RWPE1 (cell line): ENCODE measurements around the gene KANK3.
"Not testable (repeated sequence)": the region's sequence is repeated elsewhere in the genome, so short reads cannot be mapped to it uniquely, and the experiment has no call there.

ENCODE experiments used
- CTCF ChIA-PET: fragments of 350-600 bp; sonication (Branson Sonifier 250); formaldehyde crosslinking; extraction: SDS; loops from one replicate; lab custom pipeline; 2021; lab: Yijun Ruan, JAX
- POLR2A ChIA-PET: fragments of 400-600 bp; formaldehyde crosslinking; extraction: SDS; loops from one replicate; lab custom pipeline; 2020; ENCODE audit warnings: antibody characterized with exemption; ENCODE audit not compliant: low non-redundant PET; lab: Yijun Ruan, JAX
- DNase-seq: peaks from one replicate; pipeline ENCODE4 v3.0.0; 2012; ENCODE audit warnings: low spot score
- H3K27ac ChIP-seq: fragments of 450-650 bp; 2 replicates; pipeline ENCODE4 v1.5.1; 2017
- TF ChIP-seq, protein P1 (sequence below): fragments of 450-650 bp; conservative IDR thresholded peaks from 2 replicates; pipeline ENCODE4 v1.5.1; 2017; ENCODE audit warnings: low read depth, mild to moderate bottlenecking

KANK3 gene

GRCh38 chr19:8306235-8307054, 36.6 kb downstream of the KANK3 start:
- ChIA-PET POLR2A (no interaction called here), CTCF (no interaction called here)
- TF ChIP-seq, protein P1, sequence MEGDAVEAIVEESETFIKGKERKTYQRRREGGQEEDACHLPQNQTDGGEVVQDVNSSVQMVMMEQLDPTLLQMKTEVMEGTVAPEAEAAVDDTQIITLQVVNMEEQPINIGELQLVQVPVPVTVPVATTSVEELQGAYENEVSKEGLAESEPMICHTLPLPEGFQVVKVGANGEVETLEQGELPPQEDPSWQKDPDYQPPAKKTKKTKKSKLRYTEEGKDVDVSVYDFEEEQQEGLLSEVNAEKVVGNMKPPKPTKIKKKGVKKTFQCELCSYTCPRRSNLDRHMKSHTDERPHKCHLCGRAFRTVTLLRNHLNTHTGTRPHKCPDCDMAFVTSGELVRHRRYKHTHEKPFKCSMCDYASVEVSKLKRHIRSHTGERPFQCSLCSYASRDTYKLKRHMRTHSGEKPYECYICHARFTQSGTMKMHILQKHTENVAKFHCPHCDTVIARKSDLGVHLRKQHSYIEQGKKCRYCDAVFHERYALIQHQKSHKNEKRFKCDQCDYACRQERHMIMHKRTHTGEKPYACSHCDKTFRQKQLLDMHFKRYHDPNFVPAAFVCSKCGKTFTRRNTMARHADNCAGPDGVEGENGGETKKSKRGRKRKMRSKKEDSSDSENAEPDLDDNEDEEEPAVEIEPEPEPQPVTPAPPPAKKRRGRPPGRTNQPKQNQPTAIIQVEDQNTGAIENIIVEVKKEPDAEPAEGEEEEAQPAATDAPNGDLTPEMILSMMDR: no peak
- no peak for DNase-seq
- peak overlapping the region; percentile 75 for H3K27ac ChIP-seq

DNA sequence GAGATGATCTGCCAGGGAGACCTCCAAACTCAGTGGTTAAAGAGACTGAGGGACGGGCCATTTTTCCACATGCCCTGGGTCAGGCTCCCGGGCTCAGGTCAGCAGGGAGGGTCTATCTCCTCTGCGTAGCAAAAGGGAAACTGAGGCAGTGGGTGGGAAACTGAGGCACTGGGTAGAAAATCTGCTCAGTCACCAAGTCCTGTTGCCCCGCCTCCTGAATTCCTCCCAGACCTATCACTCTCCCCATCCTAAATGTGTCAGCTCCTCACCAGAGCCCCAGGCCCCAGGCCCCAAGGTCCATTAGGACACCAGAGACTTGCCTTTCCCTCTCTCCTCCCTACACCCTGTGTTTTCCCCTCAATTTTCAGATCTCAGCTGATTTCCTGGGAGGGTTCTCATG, 37.3 kb downstream of the KANK3 start:
- H3K27ac ChIP-seq: peak overlapping the region; percentile 75
- TF ChIP-seq, protein P1: no peak
- ChIA-PET POLR2A (no interaction called here), CTCF (no interaction called here)
- DNase-seq: no peak

GRCh38 chr19:8304841-8305621, 38.0 kb downstream of the KANK3 start:
- ChIA-PET CTCF (interaction anchor here (0.6 kb wide), 3 partner anchors 29 to 43 kb away, joined by 3 read pairs; no protein-coding TSS in a partner anchor), POLR2A (no interaction called here)
- no peak for DNase-seq
- TF ChIP-seq, protein P1: no peak
- H3K27ac ChIP-seq: peak overlapping the region; percentile 75

GRCh38 chr19:8302734-8303133, 40.3 kb downstream of the KANK3 start:
- peak overlapping the region; percentile 75; the same call in 1 of the 2 replicates for H3K27ac ChIP-seq
- no peak for DNase-seq
- TF ChIP-seq, protein P1: no peak
- POLR2A ChIA-PET: no interaction called here
- CTCF ChIA-PET: no interaction called here

DNA sequence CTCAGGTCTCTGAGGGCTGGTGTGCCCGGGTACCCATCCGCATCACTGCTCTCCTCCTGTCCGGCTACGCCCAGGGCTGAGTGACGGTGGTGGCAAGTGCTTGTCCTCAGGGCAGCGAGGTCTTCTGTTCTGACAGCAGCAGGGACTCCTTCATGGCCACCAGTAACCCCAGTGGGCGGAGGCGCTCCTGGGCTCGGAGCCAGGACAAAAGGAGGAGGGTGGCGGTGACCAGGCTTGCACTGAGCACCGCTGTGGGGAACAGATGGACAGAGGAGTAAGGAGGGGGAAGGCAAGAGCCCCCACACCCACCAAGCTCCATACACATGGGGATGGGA, 40.7 kb downstream of the KANK3 start:
- DNase-seq: no peak
- CTCF ChIA-PET: interaction anchor here (0.6 kb wide), 1 partner anchor 308 kb away, joined by 3 read pairs; no protein-coding TSS in a partner anchor
- TF ChIP-seq, protein P1: no peak
- POLR2A ChIA-PET: no interaction called here
- H3K27ac ChIP-seq: peak overlapping the region; percentile 75; the same call in 1 of the 2 replicates

GRCh38 chr19:8291337-8291736, 51.7 kb downstream of the KANK3 start:
- POLR2A ChIA-PET, CTCF ChIA-PET, DNase-seq, H3K27ac ChIP-seq: not testable (repeated sequence)

DNA sequence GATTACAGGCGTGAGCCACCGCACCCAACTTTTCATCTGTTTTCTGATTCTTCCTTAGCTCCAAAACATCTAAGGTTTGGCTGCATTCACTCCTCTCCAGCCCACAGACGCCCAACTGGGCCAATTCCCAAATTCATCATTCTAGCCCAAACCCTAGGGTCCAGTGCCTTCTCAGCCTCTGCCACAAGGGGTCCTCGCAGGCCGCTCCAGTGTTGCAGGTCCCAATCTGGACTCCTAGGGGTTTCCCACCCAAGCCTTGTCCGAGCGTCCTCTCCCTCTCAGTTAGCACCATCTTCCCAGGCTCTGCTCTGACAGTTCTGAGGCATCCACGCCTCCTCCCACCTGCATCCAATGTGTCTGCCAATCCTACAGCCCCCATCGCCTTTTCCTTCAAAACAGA, 66.6 kb downstream of the KANK3 start:
- CTCF ChIA-PET, POLR2A ChIA-PET, H3K27ac ChIP-seq, DNase-seq: not testable (repeated sequence)
